Stimulated activated CD4-positive, alpha-beta T cell treated with anti-CD3 and anti-CD28 coated beads, Interleukin-12 subunit alpha, Interleukin-12 subunit beta, amount 100 ng/mL, for 48 hours (primary cell): Measurements from ENCODE around the gene SCN2A.

Source experiments
- DNase-seq, 3 donors: peaks; one replicate each; pipeline ENCODE4 v3.0.0-alpha.2; 2020; ENCODE audit warnings: low read depth in 2 of 3, low spot score in 1 of 3

The SCN2A gene

GRCh38 chr2:165410276-165410675, 171.1 kb downstream of the SCN2A start:
- no peak for DNase-seq

- no peak for DNase-seq
Measured at GRCh38 chr2:165414187-165414586, 175.0 kb downstream of the SCN2A start.

- no peak for DNase-seq
Measured at GRCh38 chr2:165417009-165417408, 177.8 kb downstream of the SCN2A start.

- DNase-seq, result no peak
Measured at GRCh38 chr2:165420231-165420630, 181.0 kb downstream of the SCN2A start.

- no peak for DNase-seq
Measured at GRCh38 chr2:165423081-165423480, 183.9 kb downstream of the SCN2A start.

GRCh38 chr2:165425556-165425955, 186.3 kb downstream of the SCN2A start:
- DNase-seq, result no peak

- no peak for DNase-seq
Measured at GRCh38 chr2:165427686-165428085, 188.5 kb downstream of the SCN2A start.

- no peak for DNase-seq
Measured at GRCh38 chr2:165428926-165429325, 189.7 kb downstream of the SCN2A start.

GRCh38 chr2:165431014-165431413, 191.8 kb downstream of the SCN2A start:
- no peak for DNase-seq

- no peak for DNase-seq
Measured at GRCh38 chr2:165432234-165432966, 193.2 kb downstream of the SCN2A start.

- no peak for DNase-seq
Measured at GRCh38 chr2:165434865-165435496, 195.8 kb downstream of the SCN2A start.

- no peak for DNase-seq
Measured at GRCh38 chr2:165435611-165436010, 196.4 kb downstream of the SCN2A start.

GRCh38 chr2:165436559-165436958, 197.3 kb downstream of the SCN2A start:
- no peak for DNase-seq

- no peak for DNase-seq
Measured at GRCh38 chr2:165440367-165440766, 201.2 kb downstream of the SCN2A start.
